ENCODE measurements around the gene PLEKHN1.

GRCh38 chr1:931380-932172, 34.7 kb upstream of the PLEKHN1 start:
- TF ChIP-seq POU2F2 (IDR thresholded peaks at IDR 0.05; ENCODE audit: low read depth, low read length) (no peak), SPI1 (IDR thresholded peaks at IDR 0.05; ENCODE audit: low read depth, low read length) (no peak), POLR2A (IDR thresholded peaks at IDR 0.05; ENCODE audit: low read depth, low read length) (no peak), POLR2AphosphoS5 (IDR thresholded peaks at IDR 0.05; ENCODE audit: low read depth, low read length) (no peak), TAF1 (IDR thresholded peaks at IDR 0.05; ENCODE audit: low read depth, low read length) (no peak), PAX5 (IDR thresholded peaks at IDR 0.05; ENCODE audit: insufficient read depth, low read length, severe bottlenecking) (no peak)
